Activated CD4-positive, alpha-beta T cell treated with anti-CD3 and anti-CD28 coated beads for 36 hours (primary cell): Measurements from ENCODE around the gene GRK1. TPM values are rescaled to one million over a fixed set of nuclear protein-coding genes. Genes with fewer than 3 reads are reported as not detected.

Source experiments
- ATAC-seq: fragments of 200-7000 bp; cut with Tn5 transposase; one replicate; pipeline ENCODE4 v1.10.0; 2021; ENCODE audit warnings: mild to moderate bottlenecking, moderate library complexity
- CTCF ChIA-PET: fragments of 350-600 bp; sonication (Branson Sonifier 250); formaldehyde crosslinking; loops from one replicate; lab custom pipeline; 2021; ENCODE audit warnings: antibody characterized with exemption; lab: Charles Lee
- POLR2A ChIA-PET: fragments of 350-600 bp; sonication (Branson Sonifier 250); formaldehyde crosslinking; loops from one replicate; lab custom pipeline; 2021; ENCODE audit warnings: antibody characterized with exemption, inconsistent platforms; lab: Charles Lee
- DNase-seq: peaks from one replicate; pipeline ENCODE4 v3.0.0-alpha.2; 2020
- H3K27ac Mint-ChIP-seq: one replicate; pipeline ENCODE4 v1.8.0; 2021; ENCODE audit warnings: mixed read lengths
- H3K27me3 Mint-ChIP-seq: one replicate; pipeline ENCODE4 v1.8.0; 2021; ENCODE audit warnings: mixed read lengths
- H3K36me3 Mint-ChIP-seq: one replicate; pipeline ENCODE4 v1.8.0; 2021; ENCODE audit warnings: low read depth, mixed read lengths
- H3K4me1 Mint-ChIP-seq: one replicate; pipeline ENCODE4 v1.8.0; 2021; ENCODE audit warnings: mixed read lengths
- H3K4me3 Mint-ChIP-seq: one replicate; pipeline ENCODE4 v1.8.0; 2021; ENCODE audit warnings: mild to moderate bottlenecking, moderate library complexity, mixed read lengths
- H3K9me3 Mint-ChIP-seq: one replicate; pipeline ENCODE4 v1.8.0; 2021; ENCODE audit warnings: low read depth, mixed read lengths
- intact Hi-C, 2 experiments: fragments of 100-400 bp; cut with DNase I in 1 of 2; cut with micrococcal nuclease in 1 of 2; formaldehyde crosslinking; loops; one replicate each; pipeline versions ENCODE4 v1.14.2 to v1.15.1; 2022 to 2024; cut with DNase I, micrococcal nuclease
- total RNA-seq, 2 experiments: library from RNA; stranded (reverse); gene quantifications; one replicate each; pipeline ENCODE4 v1.2.3, GENCODE V29; 2021

Gene GRK1
- total RNA-seq, 2 experiments from 2014 or later, result 0.16 to 0.21 TPM

GRCh38 chr13:113783966-113784644, 117.1 kb downstream of the GRK1 start:
- ChIA-PET CTCF (interaction anchor here (0.7 kb wide), 1 partner anchor 157 kb away, joined by 4 read pairs; no protein-coding TSS in a partner anchor), POLR2A (no interaction called here)
- peaks cover 11% of the 10 kb centered on the region for H3K27me3 Mint-ChIP-seq
- intact Hi-C loops, result no loop called here
- H3K36me3 Mint-ChIP-seq, result no peaks in the 10 kb centered on the region
- no peak overlapping the region for H3K27ac Mint-ChIP-seq
- DNase-seq (no peak), ATAC-seq (no peak)
- H3K9me3 Mint-ChIP-seq, result no peaks in the 10 kb centered on the region
- no peak overlapping the region for H3K4me3 Mint-ChIP-seq
- peaks cover 4% of the 10 kb centered on the region for H3K4me1 Mint-ChIP-seq

- intact Hi-C loops, result no loop called here
- Mint-ChIP-seq H3K27ac (no peak overlapping the region), H3K36me3 (no peaks in the 10 kb centered on the region), H3K4me1 (peaks cover 4% of the 10 kb centered on the region), H3K27me3 (peaks cover 9% of the 10 kb centered on the region), H3K9me3 (no peaks in the 10 kb centered on the region), H3K4me3 (no peak overlapping the region)
- no peak for DNase-seq
- POLR2A ChIA-PET, result no interaction called here
- no peak for ATAC-seq
- CTCF ChIA-PET, result interaction anchor here (0.7 kb wide), 1 partner anchor 158 kb away, joined by 4 read pairs; no protein-coding TSS in a partner anchor
These were observed 117.6 kb downstream of the GRK1 start for GRCh38 chr13:113784645-113785024.

GRCh38 chr13:113785051-113786010, 118.3 kb downstream of the GRK1 start:
- CTCF ChIA-PET, result no interaction called here
- ATAC-seq, result peak; percentile 74

GRCh38 chr13:113786262-113786841, 119.3 kb downstream of the GRK1 start:
- intact Hi-C loops, result no loop called here
- ATAC-seq (no peak), DNase-seq (no peak)
- Mint-ChIP-seq H3K36me3 (no peaks in the 10 kb centered on the region), H3K9me3 (no peaks in the 10 kb centered on the region), H3K27me3 (peaks cover 9% of the 10 kb centered on the region), H3K4me3 (no peak overlapping the region), H3K27ac (no peak overlapping the region), H3K4me1 (peaks cover 4% of the 10 kb centered on the region)
- CTCF ChIA-PET, result no interaction called here
- POLR2A ChIA-PET, result no interaction called here

More at GRCh38 chr13:113785051-113786010, 118.3 kb downstream of the GRK1 start:
- intact Hi-C loops, result no loop called here
- POLR2A ChIA-PET, result no interaction called here
- H3K36me3 Mint-ChIP-seq, result no peaks in the 10 kb centered on the region
- H3K9me3 Mint-ChIP-seq, result no peaks in the 10 kb centered on the region
- peak; percentile 66 for DNase-seq
- H3K27me3 Mint-ChIP-seq, result peaks cover 9% of the 10 kb centered on the region
- peaks cover 4% of the 10 kb centered on the region for H3K4me1 Mint-ChIP-seq
- H3K27ac Mint-ChIP-seq, result no peak overlapping the region
- no peak overlapping the region for H3K4me3 Mint-ChIP-seq

Other genes with a start within 250 kb of the GRK1 start
- under 1 TPM; 0.25 to 0.49 TPM for gene ADPRHL1, start 213.7 kb upstream of the GRK1 start, total RNA-seq
- gene DCUN1D2, start 176.5 kb upstream of the GRK1 start, total RNA-seq, result 10 to 100 TPM; 12.1 to 15.3 TPM
- 100 to 1,000 TPM; 159 to 175 TPM for gene TFDP1, start 82.5 kb upstream of the GRK1 start, total RNA-seq
- gene ATP4B, start 9.0 kb upstream of the GRK1 start, total RNA-seq, result not detected
- gene TMEM255B, start 92.0 kb downstream of the GRK1 start, total RNA-seq, result 1 to 10 TPM in 1 of 2 experiments, under 1 TPM in 1; 0.74 to 1.3 TPM
- gene GAS6, start 196.9 kb downstream of the GRK1 start, total RNA-seq, result under 1 TPM; 0.54 to 0.73 TPM